GM21423 (cell line): ENCODE results near the gene KCNQ1OT1.

Source experiments
- ATAC-seq: cut with Tn5 transposase; IDR thresholded peaks from one replicate; pipeline ENCODE4 v1.9.1; 2021; ENCODE audit warnings: mild to moderate bottlenecking, moderate library complexity; ENCODE audit not compliant: unreplicated experiment

Gene KCNQ1OT1

DNA sequence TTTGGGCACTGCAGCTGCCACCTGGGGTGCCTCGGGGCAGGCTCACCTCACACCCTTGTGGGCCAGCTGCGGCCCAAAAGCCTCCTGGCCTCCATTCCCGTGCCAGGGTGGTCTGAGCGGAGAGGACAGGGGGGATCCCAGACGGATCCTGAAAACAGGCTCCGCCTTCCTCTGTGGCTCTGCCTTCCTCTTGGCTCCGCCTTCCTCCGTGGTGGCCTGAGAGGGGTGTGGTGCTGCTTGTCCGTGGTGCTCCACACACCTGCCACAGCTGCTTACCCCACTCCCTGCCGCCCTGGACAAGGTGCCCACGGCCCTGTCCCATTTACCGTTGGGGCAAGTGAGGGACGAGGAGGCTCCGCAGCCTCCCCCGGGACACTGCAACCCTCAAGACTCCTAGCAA is 23.2 kb upstream of the KCNQ1OT1 start:
- no peak for ATAC-seq

- ATAC-seq: no peak
These were observed 21.6 kb upstream of the KCNQ1OT1 start for GRCh38 chr11:2721210-2721916.

DNA sequence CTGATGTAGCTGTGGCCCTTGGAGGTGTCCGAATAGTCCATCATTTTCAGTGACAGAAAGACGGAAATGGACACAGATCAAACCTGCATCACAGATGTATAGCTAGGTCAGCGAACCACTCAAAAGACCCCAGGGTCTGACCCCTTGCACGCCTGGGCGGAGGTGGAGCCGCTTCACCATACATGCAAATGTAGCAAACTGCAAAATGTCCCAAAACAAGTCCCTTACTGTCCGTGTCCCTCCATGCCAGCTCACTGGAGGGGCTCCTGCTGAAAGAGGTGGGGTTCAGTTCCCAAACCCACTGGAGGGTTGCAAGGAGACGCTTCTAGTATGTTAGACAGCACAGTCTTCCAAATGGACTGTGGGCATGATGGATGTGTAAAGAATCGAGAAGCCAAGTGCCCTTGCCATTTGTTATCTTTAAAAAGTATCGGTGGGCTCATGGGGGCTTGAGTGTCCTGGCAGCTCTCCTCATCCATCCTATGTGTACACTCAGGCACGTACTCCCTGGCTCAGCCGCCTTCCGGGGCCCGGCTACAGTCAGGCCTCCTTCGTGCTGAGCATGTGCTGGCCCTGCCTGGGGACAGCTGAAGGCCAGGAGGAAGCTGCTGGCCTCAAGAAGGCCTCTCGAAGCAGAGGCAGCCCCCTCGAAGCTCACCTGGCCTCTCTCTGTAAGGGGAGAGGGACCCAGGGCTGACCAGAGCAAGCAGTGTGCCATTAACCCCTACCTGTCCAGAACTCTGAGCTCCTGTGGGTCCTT is 20.2 kb upstream of the KCNQ1OT1 start:
- no peak for ATAC-seq

- no peak for ATAC-seq
These were observed 19.1 kb upstream of the KCNQ1OT1 start for GRCh38 chr11:2718817-2719438.

DNA sequence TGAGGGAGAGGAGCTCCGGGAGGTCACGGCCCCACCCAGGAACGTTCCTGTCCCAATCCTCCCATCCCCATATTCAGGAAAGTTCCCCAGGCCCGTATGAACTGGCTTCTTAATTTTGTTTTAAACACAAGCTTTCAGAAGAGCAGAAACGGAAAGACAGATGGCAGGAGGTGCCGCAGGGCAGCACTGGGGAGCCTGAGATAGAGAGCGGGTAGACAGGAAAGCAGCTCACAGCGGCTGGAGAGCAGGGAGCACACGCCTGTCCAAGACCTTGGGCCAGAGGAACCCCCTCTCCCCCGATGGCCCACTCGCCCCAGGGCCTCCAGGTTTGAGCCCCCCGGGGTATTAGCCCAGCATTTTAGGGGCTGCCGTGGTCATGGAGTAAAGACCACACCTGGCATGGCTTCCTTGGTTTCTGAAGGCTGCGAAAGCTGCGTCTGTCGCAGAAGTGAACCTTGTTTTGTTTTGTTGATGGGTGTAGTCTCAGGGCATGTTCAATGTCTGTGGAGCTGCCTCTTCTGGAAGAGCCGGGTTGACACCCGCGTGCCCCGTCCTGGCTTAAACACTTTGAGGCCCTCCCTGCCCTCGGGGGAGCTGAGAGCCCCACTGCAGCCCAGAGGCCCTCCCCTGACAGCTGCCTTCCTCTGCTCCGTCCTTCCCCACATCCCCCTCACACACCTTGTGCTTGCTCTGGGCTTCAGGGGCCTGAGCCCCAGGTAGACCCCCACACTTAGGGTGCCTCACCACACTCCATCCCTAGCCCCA is 17.9 kb upstream of the KCNQ1OT1 start:
- ATAC-seq: no peak

GRCh38 chr11:2716376-2717095 is 16.7 kb upstream of the KCNQ1OT1 start:
- ATAC-seq: no peak

DNA sequence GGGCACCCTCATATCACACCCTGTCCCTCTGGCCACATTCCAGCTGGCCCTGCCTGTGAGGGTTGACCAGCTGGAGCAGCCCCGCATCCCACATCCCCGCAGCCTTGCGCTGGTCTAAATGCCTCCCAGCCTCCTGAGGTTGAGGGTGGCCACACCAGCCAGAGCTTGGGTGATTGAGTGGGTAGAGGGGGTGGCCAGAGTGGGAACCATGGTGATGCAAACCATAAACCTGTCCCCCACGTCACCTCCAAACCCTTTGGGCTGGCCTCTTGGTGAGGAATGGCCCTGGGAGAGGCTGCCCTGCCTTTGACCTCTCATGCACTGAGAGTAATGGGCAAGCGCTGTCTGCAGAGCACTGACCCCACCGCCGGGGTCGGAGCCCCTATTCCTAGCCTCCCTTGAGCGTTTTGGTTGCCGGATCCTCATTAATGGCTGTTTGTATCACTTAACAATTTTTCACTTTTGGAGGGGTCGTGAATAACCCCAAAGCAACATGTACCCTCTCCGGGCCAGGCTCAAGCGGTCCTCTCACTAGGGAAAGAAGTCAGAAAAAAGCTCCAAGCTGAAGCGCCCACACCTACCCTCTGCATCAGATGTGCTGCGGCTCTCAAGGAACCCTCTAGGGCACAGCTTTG is 16.0 kb upstream of the KCNQ1OT1 start:
- no peak for ATAC-seq

DNA sequence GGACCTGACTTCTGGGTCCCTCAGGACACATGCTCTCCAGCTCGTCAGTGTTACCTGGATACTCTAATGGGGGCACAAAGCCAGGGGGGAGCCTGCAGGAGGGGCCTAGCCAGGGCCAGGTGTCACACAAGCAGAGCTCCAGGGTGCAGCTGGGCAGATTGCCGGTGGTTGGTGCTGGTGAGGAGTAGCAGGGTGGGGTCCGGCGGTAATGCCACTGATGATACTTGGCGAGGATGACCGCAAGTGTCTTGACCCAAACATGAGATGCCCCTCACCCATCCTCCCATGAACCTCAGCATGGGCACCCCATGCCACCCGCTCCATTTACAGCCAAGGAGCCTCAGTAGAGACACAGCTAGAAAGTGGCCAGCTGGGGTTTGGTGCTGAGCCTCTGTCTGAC is 15.1 kb upstream of the KCNQ1OT1 start:
- ATAC-seq: no peak

- no peak for ATAC-seq
These were observed 14.6 kb upstream of the KCNQ1OT1 start for GRCh38 chr11:2714463-2714800.

DNA sequence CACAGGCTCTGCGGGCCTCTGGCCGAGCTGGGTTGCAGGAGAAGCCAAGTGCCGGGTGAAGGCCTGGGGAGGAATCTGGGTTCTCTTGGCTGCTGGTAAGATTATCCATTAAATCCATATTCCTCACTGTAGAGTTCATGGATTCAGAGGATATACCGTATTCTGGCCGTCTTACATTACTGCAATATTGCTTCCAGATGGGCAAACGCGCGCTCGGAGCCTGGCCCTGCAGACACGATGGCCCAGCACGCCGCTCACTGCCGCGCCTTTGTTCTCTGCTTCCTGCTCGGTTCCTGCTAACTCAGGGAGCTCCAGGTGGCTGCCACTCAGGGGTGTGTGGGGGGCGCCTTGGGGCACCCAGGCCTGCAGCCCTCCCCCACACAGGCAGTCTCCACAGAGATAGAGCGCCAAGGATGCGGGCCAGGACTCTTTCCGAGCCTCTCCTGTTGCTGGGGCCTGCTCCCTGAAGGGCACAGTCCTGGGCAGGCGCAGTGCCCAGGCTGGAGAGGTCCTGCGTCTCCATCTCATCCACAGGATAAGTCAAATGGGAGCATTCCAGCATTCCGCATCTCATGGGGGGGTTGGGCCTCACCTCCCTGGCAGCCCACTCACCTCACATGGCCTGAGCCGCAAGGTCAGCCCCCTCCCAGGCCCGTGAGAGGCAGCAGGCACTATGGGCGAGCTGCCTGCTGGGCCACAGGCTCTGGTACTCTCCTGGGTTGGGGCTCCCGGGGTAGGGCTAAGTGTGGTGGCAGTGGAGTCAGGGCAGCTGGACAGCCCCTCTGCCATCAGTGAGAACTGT is 14.1 kb upstream of the KCNQ1OT1 start:
- ATAC-seq: no peak

DNA sequence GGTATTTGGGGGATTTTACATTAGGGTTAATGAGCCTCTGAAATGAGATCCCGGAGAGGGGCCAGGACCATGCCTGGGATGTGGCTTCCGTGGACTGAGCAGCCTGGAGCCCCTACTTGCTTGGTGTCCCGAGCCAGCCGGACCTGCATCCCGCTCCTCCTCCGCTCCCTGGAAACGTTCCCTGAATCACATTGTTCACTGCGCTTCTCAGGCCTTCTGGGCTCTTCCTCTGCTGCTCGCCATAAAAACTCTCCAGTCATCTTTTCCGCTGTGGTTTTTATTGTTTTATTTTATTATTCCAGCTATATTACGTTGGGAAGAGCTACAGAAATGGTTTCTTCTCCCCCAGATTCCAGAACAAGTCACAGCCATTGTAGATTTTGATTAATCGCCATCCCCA is 13.3 kb upstream of the KCNQ1OT1 start:
- ATAC-seq: no peak

GRCh38 chr11:2711161-2711560 is 11.4 kb upstream of the KCNQ1OT1 start:
- ATAC-seq: no peak

GRCh38 chr11:2709429-2709828 is 9.6 kb upstream of the KCNQ1OT1 start:
- ATAC-seq: no peak

DNA sequence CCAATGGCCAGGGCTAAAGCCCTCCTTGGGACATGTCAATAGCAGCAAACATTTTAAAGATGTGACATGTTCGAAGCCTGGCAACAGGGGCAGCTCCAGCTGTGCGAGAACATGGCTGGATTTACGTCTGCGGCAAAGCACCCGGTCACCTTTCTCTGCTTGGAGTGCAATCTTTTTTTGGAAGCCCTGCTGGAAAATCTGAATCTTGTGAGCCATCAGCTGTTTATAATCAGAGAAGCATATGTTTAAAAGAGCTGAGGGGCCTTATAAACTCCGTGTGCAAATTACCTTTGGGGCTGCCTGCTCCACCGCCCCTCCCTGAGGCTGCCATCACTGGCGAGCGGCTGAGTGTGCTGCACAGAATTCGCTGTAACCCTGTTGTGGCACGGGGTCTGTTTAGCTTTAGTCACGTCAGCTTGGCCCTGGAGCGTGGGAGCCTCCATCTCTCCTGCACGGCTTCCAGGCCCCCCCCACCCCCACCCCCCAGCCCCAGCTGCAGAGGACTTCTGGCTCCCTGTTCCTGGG is 9.0 kb upstream of the KCNQ1OT1 start:
- no peak for ATAC-seq

DNA sequence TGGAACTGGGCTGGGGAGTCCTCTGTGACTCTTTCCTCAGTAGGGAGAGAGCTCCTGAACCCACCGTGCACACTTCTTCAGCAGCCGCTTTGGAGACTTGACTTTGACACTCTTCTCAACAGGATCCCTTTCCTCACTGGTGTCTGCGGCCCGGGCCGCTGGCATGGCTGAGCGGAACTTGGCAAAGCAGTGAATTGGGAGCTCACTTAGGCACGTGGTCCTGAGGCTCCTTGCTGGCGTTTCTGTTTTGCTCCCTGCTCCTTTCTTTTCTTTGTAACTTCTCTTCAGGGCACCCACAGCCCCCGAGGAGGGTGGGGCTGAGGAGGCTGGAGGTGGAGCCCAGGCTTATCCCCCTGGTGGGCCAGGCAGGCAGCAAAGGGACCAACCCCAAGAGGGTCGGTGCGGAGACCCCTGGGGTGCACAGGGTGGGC is 8.4 kb upstream of the KCNQ1OT1 start:
- no peak for ATAC-seq

DNA sequence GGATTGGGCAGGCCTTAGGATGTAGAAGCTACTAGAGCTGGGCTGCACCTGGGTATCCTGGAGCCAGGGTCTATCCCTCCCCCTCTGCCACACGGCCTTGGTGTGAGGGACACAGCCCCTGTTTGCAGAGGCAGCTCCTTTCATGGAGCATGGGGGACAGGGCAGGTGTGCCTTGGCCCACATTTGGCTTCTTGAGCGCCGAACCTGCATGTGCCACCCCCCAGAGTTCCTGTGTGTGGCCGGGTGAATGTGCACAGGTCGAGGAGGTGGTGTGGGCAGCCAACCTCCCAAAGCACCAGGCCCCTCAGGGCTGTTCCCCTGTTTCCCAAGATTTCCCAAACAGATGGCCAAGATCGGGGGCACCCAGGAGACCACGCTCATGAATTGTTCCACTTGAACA is 7.9 kb upstream of the KCNQ1OT1 start:
- ATAC-seq: no peak

GRCh38 chr11:2706321-2706720 is 6.5 kb upstream of the KCNQ1OT1 start:
- ATAC-seq: no peak

DNA sequence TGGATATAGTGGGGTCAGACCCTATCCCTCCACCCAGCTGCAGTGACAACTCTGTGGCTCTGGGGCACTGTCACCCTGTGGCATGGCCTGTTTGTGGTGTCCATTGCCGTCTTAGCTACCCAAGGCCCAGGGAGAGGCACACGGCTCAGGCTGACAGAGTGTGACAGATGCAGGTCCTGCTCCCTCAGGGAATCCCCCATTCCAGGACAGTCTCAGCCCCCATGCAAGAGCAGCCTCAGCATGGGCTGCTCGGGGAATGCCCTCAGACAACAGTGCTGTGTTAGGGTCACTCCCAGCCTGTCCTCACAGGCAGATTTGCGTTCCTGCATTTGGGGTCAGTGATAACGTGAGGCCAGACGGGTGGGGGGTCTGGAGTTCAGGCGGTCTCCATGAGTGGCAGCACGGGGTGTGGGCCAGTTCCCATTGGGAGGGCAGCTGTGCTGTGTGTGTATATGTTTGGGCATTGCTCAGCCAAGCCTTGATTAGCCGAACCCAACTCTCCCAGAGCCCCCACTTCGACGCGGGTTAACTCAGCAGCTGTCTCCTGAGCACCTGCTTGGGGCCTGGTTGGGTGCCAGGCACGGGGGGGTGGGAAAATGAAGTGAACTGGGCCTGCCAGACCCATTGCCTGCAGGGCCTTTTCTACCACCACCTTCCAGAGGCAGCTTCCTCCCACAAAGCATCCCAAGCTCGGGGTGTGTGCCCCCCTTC is 5.3 kb upstream of the KCNQ1OT1 start:
- ATAC-seq: no peak

DNA sequence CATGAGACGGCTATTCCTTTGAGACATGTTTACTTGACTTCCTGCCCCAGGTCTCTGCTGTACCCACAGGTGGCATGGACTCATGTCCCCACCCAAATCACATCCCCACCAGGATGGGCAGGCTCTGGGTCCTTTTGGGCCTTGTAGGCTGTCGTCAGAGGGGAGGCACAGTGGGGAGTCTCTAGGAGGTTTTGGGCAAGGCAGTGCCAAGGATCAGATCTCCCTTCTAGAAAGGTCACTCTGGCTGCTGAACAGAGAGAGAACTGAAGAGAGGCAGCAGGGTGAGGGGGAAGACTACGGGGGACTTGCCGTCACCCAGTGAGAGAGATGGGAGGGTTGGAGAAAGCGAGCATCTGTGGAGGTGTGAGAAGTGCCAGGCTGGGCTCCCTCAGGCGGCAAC is 4.6 kb upstream of the KCNQ1OT1 start:
- ATAC-seq: no peak
